Measurements from ENCODE around the gene PEX7. TPM values are rescaled to one million over a fixed set of nuclear protein-coding genes. Genes with fewer than 3 reads are reported as not detected.
"Not testable (repeated sequence)": the region's sequence is repeated elsewhere in the genome, so short reads cannot be mapped to it uniquely, and the experiment has no call there.

PEX7 gene
- total RNA-seq, 4 donors from 2014 or later: 9.0 to 21.5 (median 11.7) TPM; not detected in 1

DNA sequence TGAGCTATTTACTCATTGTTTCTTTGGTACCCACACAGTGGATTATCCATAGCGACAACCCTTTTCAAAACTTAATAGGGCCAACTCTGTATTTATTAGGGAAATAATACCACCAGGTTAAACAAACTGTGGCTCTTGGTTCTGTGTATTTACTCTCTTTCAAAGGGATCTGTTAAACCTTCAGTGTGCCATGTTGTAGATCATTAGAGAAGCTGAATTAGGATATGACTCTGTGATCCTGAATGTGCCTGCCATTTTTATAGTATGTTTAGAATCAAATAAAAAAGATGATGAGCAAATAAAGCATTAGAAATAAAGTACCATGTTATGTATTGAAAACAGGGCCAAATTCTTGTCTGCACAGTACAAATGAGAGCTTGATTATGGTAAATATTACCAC is 74.7 kb downstream of the PEX7 start:
- Histone ChIP-seq H3K27ac (no peak overlapping the region), H3K9me3 (no peaks in the 10 kb centered on the region), H3K4me1 (no peaks in the 10 kb centered on the region), H3K4me3 (no peak overlapping the region), H3K27me3 (no peaks in the 10 kb centered on the region), H3K36me3 (no peaks in the 10 kb centered on the region)
- TF ChIP-seq, protein P1, sequence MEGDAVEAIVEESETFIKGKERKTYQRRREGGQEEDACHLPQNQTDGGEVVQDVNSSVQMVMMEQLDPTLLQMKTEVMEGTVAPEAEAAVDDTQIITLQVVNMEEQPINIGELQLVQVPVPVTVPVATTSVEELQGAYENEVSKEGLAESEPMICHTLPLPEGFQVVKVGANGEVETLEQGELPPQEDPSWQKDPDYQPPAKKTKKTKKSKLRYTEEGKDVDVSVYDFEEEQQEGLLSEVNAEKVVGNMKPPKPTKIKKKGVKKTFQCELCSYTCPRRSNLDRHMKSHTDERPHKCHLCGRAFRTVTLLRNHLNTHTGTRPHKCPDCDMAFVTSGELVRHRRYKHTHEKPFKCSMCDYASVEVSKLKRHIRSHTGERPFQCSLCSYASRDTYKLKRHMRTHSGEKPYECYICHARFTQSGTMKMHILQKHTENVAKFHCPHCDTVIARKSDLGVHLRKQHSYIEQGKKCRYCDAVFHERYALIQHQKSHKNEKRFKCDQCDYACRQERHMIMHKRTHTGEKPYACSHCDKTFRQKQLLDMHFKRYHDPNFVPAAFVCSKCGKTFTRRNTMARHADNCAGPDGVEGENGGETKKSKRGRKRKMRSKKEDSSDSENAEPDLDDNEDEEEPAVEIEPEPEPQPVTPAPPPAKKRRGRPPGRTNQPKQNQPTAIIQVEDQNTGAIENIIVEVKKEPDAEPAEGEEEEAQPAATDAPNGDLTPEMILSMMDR (IDR thresholded peaks at IDR 0.05): no peak
- TF ChIP-seq POLR2A (IDR thresholded peaks at IDR 0.05): no peak
- intact Hi-C loops (cut with DNase I; ENCODE audit: low total_unique reads): no loop called here
- no peak for DNase-seq

DNA sequence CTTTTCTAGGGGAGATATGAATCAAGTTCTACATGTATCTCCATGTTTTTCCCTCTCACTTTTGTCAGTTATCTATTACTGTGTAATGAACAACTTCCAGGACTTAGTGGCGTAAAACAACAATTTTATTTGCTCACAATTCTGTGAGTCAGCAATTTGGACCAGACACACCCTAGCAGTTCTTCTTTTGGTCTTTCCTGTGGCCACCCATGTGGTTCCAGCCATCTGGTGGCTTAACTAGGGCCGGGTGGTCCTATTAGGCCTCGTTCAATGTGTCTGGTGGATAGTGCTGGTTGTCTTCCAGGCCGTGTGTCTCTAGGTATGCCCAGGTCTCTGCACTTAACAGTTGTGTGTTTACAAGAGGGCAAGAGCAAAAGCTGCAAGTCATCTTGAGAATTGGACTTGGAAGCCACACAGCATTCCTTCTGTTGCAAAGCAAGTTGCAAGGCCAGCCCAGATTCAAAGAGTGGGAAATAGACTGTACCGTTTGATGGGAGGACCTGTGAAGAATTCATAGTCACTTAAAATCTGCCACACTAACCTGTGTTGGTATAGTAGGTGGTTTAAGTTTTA is 78.9 kb downstream of the PEX7 start:
- H3K4me1 ChIP-seq: no peaks in the 10 kb centered on the region
- TF ChIP-seq, protein P1 (IDR thresholded peaks at IDR 0.05): no peak
- no peak for TF ChIP-seq POLR2A (IDR thresholded peaks at IDR 0.05)
- H3K36me3 ChIP-seq: no peaks in the 10 kb centered on the region
- intact Hi-C loops (cut with DNase I; ENCODE audit: low total_unique reads): no loop called here
- H3K4me3 ChIP-seq: no peak overlapping the region
- no peak for DNase-seq
- H3K27ac ChIP-seq: no peak overlapping the region
- H3K9me3 ChIP-seq: no peaks in the 10 kb centered on the region
- H3K27me3 ChIP-seq: no peaks in the 10 kb centered on the region

DNA sequence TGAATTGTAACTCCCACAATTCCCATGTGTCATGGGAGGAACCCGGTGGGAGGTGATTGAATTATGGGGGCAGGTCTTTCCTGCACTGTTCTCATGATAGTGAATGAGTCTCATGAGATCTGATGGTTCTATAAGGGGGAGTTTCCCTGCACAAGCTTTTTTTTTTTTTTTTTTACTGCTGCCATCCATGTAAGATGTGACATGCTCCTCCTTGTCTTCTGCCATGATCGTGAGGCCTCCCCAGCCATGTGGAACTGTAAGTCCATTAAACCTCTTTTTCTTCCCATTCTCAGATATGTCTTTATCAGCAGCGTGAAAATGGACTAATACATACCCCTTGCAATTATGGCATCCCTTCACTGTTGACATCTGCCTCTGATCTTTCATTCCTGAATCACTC is 82.1 kb downstream of the PEX7 start:
- DNase-seq; H3K36me3 ChIP-seq; H3K27ac ChIP-seq; intact Hi-C loops (cut with DNase I; ENCODE audit: low total_unique reads); H3K9me3 ChIP-seq; H3K4me1 ChIP-seq; H3K27me3 ChIP-seq; H3K4me3 ChIP-seq: not testable (repeated sequence)

DNA sequence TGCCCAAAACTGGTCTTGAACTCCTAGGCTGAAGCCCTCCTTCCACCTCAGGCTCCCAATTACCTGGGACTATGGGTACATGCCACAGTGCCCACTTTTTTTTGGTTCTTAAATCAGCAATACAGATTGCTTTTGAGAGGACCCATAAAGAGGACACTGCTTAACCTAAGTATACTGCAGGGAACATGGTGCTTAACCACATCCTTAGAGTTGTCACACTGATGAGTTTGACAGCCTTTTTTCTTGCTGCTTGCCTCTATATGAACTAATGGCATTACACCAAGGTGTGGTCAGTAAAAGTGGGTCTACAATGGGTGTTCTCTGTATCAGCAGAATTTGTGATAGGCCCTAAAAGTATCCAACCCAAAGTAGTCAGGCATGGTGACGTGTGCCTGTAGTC is 92.6 kb downstream of the PEX7 start:
- H3K27ac ChIP-seq: no peak overlapping the region
- no peaks in the 10 kb centered on the region for H3K36me3 ChIP-seq
- no peaks in the 10 kb centered on the region for H3K9me3 ChIP-seq
- H3K4me3 ChIP-seq: no peak overlapping the region
- no peak for TF ChIP-seq POLR2A (IDR thresholded peaks at IDR 0.05)
- TF ChIP-seq, protein P1 (IDR thresholded peaks at IDR 0.05): no peak
- no peaks in the 10 kb centered on the region for H3K27me3 ChIP-seq
- no peak for DNase-seq
- intact Hi-C loops (cut with DNase I; ENCODE audit: low total_unique reads): no loop called here
- no peaks in the 10 kb centered on the region for H3K4me1 ChIP-seq

DNA sequence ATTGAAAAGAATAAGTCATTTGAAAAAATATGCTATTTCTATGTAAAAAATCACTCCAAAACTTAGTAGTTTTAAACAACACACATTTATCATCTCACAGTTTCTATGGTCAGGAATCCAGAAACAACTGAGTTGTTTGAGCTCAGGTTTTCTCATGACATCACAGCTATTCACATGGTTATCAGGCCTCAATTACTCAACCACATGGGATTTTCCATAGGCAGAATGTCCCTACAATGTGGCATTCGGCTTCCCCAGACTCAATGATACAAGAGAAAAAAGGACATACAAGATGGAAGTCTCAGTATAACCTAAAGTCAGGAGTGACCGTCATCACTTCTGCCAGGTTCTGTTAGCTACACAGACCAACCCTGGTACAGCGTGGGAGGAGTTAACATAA is 96.3 kb downstream of the PEX7 start:
- H3K27me3 ChIP-seq: peaks cover 10 to 19% of the 10 kb centered on the region in 2 donors

More for the DNA sequence above, 96.3 kb downstream of the PEX7 start:
- TF ChIP-seq, protein P1 (IDR thresholded peaks at IDR 0.05): no peak
- TF ChIP-seq POLR2A (IDR thresholded peaks at IDR 0.05): no peak
- intact Hi-C loops (cut with DNase I; ENCODE audit: low total_unique reads): no loop called here
- H3K9me3 ChIP-seq: no peaks in the 10 kb centered on the region
- H3K4me3 ChIP-seq: no peak overlapping the region
- H3K4me1 ChIP-seq: peaks cover 0 to 14% of the 10 kb centered on the region in 2 donors
- H3K27ac ChIP-seq: no peak overlapping the region
- H3K36me3 ChIP-seq: no peaks in the 10 kb centered on the region
- DNase-seq: no peak

Data from uterus (tissue), 4 donors.